Hypothalamus (tissue), 51 donors: Measurements from ENCODE around the gene LTB4R.

Source experiments
- DNase-seq, 51 donors: peaks; one replicate each; lab custom pipeline; 2025; lab: John Stamatoyannopoulos, UW

The LTB4R gene

DNA sequence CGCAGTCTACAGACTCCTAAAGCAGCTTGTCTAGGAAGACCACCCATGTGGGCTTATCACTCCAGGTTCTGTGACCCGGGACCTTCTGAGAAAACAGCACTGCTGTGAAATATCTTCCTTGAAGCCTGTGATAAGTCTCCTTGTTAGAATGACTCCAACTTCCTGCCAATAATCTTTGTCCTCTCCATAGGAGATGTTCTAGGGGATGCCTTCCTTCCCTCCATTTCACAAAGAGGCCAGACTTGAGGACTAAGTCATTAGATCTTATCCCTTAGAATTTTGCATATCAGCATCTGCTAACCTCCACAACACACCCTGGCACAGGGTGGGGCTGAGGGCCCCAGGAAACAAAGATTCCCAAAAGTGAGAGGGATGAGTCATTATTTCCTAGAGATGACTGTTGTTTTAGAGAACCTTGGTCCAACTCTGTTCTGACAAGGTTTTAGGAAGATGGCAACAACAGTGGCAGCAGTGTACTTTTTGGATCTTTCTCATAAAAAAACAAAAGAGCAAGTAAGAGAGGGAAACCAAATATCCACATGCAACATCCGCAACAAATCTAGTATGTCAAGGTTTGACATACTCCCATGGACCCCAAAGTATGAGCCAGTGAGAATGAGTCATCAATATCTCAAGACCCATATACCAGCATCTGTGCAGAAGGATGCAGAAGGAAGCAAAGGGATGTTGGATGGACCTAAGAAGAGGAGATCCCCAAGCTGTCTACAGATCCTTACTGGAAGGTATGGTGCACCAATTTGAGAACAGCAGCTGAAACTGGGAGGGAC is 6.0 kb downstream of the LTB4R start:
- DNase-seq = no peak

DNA sequence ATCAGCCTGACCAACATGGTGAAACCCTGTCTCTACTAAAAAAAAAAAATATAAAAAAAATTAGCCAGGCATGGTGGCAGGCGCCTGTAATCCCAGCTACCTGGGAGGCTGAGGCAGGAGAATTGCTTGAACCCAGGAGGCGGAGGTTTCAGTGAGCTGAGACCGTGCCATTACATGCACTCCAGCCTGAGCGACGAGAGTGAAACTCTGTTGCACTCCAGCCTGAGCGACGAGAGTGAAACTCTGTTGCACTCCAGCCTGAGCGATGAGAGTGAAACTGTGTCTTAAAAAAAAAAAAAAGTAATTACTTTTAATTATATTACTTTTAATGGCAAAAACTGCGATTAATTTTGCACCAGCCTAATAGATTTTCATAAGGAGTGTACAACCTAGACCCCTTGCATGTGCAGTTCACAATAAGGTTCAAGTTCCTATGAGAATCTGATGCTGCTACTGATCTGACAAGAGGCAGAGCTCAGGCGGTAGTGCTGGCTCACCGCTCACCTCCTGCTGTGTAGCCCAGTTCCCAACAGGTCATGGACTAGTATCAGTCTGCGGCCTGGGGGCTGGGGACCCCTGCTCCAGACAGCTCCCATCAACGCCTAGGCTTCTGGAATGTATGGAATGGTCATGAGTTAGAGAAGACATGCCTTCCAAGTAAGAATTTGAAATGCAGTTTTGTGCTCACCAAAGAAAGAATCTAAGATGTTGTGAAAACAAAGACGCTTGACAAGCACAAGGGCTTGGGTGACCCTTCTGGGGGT is 10.1 kb downstream of the LTB4R start:
- DNase-seq = no peak

DNA sequence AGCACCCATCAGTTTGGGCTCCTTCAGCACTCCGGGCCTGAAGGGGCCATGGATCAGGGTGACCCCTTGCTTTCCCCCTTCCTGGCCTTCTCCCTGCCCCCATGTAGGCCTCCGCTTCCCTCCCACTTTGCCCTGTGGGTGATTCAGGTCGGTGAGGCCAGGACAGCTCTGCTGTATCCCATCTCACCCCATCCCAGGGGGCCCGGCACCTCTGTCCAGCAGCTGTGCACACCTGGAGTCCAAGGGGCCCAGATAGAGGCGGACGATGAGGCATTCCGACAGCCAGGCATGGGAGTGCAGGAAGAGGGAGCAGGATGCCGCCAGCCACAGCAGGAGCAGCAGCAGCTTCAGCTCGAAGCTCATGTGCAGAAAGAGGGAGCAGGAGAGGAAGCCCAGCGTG is 11.4 kb downstream of the LTB4R start:
- no peak for DNase-seq

DNA sequence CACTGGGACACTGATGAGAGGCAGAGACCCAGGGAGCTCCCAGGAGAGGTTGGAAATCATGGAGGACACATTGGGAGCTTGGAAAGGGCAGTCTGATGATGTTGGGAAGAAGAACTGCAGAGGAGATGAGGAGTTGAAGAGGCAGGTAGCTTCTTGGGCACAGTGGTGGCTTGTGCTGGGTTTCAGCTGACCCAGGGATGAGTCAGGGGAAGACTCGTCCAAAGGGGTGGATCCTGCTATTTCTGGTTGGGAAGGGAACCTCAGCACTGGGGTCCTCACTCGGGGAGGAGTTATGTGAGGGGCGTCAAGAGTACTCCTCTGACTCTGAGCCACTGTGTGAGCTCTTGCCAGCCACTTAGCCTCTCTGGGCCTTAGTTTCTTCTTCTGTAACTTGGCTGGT is 12.0 kb downstream of the LTB4R start:
- no peak for DNase-seq

DNA sequence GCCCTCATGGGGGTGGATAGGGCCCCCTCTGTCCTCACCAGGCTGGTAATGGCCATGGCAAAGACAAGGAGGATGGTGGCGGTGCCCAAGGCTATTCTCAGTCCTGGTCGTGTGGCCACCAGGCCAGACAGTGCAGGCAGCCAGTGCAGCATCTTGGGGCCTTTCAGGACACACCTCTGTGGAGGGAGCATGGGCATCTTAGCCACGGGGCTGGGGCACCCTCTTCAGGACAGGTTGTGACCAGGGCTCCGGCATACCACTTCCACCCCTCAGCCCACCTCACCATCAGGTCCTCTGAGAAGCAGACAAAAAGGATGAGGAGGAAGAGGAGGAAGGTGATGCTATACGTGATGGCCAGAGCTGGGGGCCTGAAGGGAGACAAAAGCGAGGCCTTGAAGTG is 12.7 kb downstream of the LTB4R start:
- DNase-seq = no peak

DNA sequence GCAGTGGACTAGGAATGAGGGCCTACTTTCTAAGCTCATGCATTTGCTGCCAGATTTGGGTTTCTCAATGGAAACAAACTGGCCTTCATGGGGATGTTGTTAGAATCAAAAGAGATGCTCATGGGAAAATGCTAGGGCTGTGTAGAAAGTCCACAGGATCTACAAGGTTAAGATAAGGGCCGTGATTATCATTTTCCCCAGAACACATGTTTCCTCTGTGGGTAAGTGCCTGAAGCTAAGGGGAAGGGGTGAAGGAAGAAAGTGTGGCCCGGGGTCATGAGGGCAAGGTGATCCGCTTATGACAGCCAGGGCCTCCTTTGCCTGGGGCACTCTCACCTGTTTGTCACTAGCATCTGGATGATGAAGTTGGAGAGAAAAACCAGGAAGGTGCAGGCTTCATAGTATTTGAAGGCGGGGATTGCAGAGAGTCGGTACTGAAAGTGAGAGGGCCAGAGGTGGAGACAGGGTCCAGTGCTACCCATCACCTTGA is 13.8 kb downstream of the LTB4R start:
- no peak for DNase-seq

DNA sequence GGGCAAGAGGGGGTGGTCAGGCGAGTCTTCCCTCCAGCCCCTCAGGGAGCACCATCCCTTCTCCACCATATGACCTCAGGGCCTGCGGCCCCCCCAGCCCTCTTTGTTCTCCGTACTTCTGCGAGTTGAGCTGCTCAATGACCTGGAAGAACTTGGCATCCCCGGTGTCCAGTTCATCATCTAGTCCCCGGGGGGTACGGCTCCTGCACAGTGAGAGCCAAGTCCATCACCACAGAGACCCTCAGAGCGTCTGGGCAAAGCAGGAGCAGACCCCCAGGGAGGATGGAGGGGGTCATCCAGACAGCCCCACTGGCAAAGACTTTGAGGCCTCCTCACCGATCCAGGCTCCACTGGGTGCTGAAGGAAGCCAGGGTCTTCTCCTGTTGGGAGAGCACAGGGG is 14.7 kb downstream of the LTB4R start:
- DNase-seq = no peak

DNA sequence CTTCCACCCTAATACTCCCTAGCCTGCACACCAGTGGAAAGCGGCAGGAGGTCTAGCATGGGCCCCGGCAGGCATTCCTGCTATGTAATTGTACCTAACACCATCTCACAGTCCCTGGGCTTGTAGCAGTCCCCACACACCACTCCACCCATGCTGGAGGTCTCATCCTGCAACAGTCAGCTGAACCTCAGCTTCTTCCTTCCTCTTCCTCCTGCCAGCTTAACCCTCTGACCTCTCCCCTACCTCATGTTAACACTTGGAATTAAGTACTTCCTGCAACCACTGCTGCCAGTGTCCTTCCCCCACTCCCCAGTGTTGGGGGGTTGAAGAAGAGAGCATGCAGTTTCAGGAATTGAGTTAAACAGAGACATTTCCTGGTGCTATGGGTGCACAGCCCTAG is 16.0 kb downstream of the LTB4R start:
- no peak for DNase-seq

DNA sequence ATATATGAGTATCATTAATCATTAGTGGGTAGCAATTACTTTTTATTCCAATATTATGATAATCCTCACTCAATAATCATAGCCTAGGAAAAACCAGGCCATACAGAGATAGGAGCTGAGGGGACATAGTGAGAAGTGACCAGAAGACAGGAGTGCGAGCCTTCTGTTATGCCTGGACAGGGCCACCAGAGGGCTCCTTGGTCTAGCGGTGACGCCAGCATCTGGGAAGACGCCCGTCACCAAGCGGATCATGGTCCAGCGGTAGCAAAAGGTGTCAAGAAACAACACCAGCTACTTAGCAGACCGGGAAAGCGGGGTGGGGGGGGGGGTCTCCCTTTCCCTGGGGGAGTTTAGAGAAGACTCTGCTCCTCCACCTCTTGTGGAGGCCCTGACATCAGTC is 16.6 kb downstream of the LTB4R start:
- DNase-seq = peak in 15 of 51 donors; percentile 26 to 63 (median 41)

DNA sequence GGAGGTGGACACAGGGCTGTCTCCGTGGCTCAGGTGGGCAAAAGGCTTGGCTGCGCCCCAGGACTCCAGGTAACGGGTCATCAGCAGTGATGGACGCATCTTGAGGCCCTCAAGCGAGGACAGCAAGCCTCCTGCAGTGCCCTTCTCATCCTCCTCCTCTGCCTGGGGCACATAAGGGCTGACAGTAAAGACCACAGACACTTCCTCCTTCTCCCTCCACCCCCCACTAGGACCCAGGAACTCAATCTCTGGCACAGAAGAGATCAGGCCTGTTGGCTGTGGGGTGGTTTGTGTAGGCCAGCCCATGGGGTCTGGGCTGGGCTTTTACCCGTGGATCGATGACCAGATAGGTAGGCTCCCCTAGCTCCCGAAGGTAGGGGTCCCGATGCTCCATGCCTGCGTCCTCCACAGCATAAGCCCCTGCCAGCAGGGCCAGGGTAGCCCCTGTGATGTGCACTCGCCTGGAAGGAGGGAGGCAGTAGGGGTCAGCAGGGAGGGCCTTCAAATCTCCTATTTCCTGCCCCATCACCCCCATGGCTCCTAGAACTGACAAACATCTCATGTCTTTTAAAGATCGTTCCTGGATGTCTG is 17.9 kb downstream of the LTB4R start:
- DNase-seq = no peak

DNA sequence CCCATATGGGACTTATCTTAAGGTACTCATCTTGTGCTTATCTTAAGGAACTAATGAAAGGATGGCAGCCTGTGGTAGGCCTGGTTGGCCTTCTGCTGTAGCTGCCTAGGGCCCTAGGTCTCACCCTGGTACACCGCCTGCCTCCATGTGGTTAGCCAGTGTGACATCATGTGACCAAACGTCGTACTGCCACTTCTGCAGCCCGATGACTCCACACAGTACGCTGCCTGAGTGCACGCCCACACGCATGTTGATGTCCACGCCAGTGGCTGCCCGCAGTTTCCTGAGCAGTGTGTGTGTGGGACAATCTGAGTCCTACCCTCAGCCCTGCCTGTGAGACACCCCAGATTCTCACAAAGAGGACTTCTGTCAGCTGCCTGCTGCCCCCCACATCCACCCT is 18.4 kb downstream of the LTB4R start:
- peak in 2 of 51 donors; percentile 12 to 23 for DNase-seq

DNA sequence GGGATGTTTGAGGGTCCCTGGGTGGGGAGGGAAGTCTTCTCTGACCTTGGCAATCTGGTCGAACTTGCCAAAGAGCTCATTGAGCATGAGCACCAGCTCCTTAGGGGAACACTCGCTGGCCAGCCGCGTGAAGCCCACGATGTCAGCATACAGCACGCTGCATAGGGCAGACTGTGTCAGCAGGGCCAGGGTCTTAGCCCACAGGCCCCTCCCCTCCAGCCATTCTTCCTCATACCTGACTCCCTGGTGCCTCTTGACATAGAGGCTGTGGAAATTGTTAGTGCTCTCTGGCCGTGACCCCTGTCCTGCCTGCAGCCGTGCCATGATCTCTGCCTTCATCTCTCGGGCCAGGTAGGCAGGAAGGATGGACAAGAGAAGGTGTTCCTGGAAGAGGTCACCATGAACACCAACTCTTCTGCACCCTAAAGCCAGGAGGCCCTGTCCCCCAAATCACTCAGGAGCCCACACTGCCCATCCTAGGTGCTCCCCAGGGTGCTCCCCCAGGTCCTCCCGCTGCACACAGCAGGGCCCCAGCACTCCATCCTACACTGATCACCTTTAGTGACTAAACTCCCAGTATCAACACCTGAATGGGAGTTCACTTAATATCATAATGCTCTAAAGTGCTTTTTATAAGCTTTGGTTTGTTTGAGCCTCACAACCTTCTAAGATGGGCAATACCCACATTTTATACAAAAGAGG is 19.8 kb downstream of the LTB4R start:
- no peak for DNase-seq

DNA sequence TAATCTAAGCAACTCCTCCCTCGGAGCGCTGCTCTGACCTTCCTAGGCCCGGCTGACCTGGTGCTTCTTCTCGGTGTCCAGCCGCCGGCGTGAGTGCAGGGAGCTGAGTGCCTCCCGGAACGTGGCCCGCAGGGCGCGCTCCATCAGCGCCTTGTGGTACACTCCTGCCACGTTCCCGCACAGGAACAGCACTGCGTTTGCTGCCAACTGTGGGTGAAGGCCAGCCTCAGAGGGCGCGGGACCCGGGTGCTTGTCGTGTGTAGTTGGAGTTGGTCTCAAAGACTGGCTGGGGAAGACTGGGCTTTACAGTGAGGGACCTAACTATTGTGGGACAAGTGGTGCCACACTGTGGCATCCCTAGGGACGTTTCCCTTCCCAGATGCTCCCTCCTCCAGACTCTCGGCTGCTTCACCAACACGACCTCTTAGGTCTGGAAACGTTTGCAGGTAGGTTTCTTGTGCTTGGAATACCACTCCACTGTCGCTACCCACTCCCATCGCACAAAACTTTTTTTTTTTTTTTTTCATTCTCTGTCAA is 20.5 kb downstream of the LTB4R start:
- DNase-seq = no peak

DNA sequence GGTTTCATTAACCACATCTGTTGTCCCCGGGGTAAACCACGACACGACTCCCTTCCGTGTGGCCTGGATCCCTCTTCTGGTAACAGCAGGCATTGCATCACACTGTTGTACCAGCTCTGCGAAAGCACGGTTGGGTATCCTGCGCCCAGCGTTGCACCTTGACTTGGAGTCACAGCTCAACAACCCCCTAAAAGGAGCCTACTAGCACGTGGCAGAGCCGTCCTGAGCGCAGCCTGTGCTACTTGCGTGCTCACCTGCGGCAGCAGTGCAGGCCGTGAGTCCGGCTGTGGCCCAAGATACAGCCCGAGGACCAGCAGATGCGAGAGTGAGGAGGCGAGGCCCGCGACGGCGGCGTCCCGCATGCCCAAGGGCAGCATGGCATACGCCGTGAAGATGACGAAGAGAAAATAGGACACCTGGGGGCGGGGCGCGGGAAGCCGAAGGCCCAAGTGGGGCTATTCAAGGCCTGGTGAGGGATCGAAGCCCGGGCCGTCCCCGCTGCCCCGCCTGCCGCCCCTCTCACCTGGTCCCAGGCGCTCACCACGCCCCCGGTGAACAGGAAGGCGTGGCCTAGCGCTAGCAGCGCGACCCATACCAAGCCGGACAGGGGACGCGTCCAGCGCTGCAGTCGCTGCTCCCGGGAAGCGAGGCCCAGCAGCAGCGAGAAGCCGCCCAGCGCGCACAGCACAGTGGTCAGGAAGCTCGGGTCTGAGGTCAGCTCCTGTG is 21.1 kb downstream of the LTB4R start:
- peak in 28 of 51 donors; percentile 5 to 67 (median 34) for DNase-seq

DNA sequence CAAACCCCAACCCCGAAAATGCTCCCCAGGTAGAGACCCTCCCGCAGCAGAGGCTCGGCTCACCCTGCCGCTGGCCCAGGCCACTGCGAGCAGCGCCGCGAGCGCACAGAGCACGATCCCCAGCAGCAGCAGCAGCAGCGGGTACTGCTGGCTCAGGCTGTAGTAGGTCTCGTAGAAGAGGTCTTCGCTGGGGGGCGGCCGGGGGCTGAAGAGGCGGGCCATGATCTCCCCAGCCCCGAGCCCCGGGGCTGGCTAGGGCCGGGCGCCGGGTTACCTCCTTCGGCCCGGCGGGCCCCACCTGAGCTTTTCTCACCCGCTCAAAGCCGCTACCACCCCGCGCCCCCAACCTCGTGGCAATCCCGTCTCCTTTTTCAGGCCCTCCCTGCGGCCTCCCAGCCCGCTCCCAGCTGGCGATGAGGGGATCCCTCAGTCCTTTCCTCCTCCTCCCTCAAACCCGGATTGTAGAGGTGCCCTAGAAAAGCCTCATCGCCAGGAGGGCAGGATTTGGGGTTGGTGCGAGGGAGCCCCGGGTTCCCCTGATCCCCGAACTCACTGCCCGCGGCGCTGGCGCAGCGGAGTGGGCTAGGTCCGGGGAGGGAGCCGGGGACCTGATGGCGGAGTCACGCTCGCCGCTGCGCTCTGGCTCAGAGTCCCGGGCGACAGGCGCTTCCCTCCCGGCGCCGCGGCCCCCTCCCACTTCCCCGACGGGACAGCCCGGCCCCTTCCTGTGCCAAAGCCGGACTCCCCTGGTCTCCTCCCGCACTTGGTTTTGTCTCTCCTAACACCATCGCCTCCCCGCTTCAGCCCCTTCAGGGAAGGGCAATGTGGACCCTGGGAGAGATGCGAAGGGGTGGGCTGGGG is 23.4 kb downstream of the LTB4R start, which contains the start of gene ADCY4:
ADCY4 (minus strand) TSS at position 641 of the 861 bp plus-strand sequence; CDS start at position 222, 419 bp downstream.
- no peak for DNase-seq

DNA sequence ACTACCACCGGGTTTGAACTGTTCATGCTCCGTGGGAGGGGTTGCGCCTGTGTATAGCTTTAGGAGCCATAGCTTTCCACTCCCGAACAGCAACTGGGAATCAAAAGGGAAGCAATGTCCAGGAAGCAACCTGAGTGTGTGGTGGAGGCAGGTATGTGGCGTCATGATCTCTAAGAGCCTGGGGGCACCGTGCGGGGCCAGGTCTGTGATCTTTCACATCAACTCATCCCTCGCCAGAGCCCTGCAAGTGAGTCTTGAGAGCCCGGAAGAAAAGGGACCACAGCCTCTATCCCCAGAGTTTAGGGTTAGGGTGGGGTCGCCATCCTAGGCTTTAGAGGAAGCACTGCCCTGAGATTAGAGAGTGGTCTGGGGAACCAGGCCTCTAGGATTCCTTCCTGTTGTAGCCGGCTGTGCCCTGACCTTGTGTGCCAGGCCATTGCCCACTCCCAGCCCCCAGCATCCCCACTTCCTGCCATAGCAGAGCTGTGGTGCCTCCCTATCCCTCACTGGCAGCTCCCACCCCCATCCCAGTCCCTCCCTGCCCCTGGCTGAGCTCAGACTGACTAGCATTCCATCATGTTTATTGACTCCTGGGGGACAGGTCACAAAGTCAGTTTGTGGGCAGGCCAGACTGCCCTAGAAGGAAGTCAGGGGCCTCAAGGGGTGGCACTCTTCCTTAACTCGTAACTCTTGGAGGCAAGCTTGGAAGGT is 24.3 kb downstream of the LTB4R start:
- DNase-seq = no peak

DNA sequence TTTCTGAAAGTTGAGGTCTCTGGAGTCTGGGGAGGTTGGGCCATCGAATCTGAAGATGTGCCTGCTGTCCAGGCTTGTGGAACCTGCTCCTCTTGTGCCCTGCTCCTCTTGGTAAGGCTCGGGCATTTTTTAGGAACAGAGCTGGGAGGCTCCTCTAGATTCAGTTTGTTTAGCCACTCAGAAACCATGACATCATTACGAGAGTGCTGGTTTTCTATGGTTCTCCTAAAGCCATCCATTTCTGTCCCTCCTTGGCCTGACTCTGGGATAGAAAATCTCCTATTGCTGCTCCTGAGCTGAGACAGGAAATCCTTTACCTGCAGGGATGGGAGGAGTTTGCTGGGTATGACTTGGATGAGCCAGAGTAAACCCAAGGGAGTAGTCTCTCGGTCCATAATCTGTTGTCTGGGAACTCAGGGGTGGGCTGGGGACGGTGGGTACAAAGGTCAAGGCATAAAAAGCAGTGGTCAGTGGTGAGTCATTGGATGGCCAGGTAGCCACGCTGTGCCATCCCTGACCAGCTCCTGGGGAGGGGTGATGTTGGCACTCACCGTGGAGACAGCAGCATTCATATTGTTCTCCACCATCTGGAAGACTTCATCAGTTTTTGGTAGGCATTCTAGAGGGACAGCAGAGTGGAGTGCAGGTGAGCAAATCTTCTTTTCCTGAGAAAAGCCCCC is 26.0 kb downstream of the LTB4R start:
- DNase-seq = no peak

DNA sequence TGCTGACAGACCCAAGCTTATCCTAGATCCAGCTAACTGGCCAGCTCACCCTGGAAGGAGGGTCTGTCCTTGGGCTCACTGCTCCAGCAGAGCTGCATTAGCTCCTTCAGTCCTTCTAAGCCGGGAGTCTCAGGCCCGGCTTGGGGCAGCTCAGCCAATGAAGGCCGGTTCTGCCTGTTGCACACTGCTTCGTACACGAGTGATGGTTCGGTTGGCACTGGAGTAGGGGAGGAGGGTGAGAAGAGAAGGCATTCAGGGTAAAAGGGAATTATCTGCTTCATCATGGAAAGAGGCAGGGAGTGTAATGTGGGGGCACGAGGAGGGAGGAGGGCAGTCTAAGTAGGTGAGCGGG is 26.5 kb downstream of the LTB4R start:
- no peak for DNase-seq
